GDM1 (cell line): ENCODE results near the gene WEE2.
"Not testable (repeated sequence)": the region's sequence is repeated elsewhere in the genome, so short reads cannot be mapped to it uniquely, and the experiment has no call there.

Experiments
- DNase-seq: peaks from one replicate; lab custom pipeline; 2025; lab: John Stamatoyannopoulos, UW

Gene WEE2

DNA sequence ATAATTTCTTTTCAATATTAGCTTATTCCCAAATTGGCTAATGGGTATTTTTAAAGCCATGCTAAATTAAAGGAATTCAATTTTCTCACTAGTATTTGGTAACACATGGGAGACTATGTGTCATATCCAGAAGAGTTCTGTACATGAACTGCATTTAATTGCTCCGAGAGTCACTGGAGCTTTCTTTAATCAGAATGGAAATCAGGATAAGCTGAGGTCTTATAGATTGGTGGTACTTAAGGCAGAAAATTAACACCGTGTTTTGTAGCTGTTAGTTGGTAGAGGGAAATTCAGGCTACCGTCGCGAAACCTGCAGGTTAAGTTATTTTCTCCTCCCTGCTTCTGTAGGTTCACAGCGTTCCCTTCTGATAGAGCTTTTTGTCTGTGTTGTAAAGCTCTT lies at the start of gene WEE2:
TSS of gene WEE2 (plus strand) at position 3 of the 400 bp plus-strand sequence. CDS start 406 bp downstream, outside the sequence.
- no peak for DNase-seq

DNA sequence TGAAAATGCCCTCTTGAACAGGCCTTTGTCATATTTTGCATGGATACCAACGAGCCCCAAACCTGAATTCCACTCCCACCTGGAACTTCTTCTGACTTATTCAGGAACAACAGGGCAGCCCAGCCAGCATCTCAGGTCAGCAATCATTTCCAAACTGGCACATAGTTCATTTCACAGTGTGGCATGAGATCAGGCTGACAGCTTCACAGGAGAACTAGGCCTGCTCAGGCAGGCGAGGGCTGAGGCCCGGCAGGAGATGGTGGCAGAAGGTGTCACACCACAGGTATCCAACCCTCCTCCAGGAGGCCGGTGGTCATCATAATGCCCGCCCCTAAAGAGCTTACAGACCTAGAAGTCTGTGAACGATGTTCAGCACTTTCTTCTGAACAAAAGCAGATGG lies 48.7 kb upstream of the WEE2 start:
- DNase-seq = no peak

DNA sequence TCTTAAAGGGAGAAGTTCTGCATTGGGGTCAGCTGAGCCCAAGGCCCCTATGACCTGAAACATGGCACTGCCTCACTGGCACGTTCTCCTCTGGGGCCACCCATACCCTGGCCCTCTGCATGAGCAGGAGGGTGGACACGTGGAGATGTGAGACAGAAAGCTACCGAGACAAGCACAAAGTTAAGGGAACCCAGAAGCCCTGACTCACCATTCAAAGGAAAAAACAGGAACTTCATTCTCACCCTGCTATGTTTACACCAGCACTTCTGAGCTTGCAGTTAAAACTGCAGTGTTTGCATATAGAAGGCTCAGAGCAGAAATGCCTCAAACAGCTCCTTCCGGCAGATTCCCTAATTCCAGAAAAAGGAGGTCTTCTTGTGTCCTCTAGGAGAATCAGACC lies 47.9 kb upstream of the WEE2 start:
- DNase-seq = peak; percentile 67

DNA sequence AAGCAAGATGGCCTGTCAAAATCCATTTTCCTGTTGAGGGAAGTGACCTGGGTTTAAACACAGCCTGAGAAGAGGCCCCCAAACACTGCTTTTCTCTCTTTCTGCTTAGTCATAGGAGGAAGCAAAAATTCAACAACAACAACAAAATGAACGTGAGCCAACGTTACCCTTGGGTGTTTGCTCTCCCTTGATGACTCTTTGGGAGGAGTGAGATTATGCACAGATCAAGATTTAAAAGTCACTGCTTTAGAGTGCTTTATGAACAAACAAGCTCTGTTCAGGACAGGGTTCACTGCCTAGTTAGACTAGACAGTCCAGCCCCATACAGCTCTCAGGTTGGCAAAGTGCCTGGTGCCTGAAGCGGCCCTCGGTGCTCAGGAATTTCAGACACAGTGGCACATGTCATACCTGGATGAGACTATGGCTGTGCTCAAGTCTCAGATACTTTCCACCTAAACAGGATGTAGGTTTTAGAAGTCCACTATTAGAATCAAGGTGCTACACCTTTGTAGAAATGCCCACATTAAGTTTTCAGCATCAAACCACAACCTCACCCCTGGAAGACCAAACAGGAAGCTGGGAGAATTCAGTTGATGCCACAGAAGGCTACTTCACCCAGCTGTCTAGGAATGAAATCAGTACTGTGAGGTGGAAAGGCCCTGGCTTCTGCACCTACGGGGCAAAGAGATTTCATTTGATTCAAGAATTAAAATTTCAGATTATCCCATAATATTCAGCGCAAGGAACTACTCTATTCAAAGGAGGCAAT lies 44.9 kb upstream of the WEE2 start:
- DNase-seq = no peak

DNA sequence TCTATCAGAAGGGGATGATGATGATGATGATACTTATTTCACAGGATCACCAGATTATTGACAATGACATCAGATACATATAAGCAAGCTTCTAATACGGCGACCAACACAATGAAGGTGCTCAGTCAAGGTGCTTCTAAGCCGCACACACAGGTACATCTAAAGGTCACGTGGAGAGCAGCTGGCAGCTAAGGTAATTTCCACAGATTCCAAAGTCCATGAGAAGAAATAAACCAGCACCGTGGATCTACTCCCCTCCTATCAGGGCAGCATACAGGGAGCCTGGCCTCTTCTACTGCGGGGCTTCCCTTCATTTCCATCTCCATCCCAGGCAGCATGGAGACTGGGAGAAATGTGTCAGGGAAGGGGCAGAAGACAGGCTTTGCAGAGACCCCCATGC lies 43.7 kb upstream of the WEE2 start:
- no peak for DNase-seq

DNA sequence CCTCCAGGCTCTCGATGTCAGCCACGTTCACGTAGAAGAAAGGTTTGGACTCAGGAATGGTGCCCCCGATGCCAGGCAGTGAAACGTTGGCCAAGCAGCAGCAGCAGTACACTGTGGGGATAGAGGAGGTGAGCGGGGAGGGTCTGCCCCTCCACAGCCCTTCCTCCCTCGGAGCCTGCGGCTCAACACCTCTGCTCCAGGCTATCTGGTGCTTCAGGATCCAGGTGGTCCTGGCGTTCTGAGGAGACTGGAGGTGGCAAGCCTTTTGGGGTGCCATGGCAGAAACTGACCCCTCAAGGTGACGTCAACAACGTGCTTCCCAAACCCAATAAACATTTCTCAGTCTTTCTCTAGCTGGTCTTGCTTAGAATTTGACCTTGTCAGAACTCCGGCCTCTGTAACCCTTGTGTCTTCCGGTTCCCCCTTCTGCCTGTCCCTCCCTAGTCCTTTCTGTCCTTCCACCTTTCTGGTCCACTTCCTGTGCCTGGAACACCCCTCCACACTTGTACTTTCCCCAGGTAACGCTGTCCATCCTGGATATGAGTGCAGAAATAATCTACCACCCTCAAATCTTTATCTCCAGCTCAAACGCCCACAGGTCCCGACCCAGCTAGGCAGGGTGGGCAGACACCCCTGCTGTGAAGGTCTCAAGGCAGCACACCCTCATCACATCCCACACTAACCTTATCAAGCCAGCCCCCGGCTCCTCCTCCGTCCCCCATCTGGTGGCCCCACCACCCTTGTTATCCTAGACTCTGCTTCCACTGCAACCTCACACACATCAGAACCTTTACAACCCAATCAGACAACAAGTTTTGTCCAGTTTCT lies 42.7 kb upstream of the WEE2 start:
- no peak for DNase-seq

DNA sequence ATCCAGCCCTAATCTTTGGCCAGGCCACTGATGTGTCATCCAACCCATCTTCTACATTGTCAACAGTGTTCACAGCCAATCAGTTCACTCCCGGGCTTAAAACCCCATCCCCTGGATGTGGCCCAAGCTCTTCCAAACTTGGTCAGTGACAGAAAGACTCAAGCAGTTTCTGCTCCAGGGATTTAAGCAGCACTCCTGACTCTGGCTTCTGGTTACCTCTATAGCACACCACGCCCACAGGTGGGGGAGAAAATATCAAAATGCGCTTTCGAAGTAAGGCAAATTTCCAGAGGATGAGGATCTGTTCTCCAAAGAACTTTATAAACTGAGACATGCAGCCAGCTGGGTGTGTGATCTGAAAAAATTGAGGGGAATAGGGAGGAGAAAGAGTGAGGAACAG lies 42.1 kb upstream of the WEE2 start:
- DNase-seq = no peak

DNA sequence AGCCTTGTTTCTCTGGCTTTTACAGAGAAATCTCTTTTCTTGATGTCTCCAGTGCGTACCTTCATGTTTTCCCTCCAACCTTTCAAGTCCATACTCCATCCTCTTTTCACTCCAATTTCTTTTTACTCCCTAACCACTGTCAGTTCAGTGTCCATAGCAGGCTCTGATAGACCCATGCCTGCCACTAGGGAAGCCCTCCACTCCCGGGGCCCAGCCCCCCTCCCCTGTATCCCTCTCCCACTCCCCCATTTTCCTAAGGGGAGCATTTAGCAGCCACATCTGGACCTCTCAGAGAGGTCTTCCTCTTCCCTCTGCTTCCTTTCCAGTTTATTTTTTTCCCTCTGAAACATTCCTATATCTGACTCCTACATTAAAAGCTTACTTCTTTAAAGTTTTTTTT lies 39.3 kb upstream of the WEE2 start:
- no peak for DNase-seq

DNA sequence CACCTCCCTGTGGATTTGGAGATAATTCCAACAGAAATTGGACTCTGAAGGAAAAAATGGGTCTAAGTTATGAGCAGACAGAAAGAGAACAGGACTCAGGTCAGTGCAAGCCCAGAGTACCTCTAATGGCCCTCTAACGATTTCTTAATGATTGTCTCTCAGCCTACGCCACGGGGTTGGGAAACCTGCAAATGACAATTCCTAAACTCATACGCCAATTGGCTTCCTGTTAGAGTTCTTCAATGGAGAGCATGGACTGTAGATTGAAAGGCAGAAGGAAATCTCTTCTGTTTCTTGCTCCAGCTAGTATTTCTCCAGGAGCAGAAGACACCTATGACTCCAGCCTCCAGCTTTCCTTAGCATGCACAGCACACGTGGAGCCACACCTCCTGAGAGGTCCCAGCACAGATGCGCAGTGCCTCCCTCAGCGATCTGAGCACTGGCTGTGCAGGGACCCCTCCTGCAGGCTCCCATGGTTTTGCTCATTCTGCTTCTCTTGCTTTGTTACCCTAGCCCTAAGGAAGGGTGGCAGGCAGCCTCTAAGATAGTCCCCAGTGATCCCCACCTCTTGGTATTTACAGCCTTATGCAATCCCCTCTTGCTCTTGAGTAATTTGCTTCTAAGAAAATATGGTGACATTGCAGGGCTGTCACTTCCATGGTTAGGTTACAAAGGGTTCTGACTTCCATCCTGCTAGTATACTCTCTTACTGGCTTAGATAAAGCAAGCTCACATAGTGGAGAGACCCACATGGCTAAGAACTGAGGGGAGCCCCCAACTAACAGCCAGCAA lies 36.3 kb upstream of the WEE2 start:
- no peak for DNase-seq

DNA sequence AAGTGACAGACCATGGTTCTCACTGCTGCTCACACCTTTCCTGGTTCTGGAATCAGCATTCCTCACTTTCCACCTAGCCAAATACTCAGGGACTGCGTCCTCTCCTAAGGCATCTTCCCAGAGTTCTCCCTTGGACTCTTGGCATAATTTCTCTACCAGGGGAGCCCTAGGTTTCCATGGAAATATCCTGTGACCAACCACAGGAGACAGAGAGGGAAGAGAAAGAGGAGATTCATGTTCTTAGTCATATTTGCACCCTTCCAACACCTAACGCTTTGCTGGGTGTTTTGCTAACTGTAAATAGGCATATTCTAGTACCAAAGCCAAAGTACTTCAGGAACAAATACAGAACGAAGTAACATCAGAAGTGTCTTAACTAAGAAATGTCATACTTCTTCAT lies 34.8 kb upstream of the WEE2 start:
- DNase-seq = no peak

DNA sequence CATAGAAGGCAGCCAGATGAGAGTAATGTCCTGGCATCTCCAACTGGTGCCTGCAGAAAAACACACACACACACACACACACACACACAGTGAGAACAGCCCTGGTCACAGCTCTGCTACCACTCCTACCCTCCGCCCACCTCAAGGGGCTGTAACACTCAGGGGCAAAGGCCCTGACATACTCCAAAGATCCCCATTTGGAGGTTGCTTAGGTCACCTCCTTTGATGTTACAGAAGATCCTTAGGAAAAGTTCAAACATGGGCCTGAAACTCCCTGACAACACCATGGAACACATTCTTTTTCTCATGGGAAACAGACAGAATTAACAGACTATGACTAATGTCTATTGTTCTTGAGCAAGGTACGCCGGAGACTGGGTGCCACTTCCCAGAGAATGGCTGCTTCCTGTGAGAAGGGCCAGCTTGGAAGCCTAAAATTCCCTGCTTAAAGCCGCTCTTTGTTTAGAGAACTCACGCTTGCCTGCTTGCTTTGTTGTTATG lies 33.9 kb upstream of the WEE2 start:
- no peak for DNase-seq

DNA sequence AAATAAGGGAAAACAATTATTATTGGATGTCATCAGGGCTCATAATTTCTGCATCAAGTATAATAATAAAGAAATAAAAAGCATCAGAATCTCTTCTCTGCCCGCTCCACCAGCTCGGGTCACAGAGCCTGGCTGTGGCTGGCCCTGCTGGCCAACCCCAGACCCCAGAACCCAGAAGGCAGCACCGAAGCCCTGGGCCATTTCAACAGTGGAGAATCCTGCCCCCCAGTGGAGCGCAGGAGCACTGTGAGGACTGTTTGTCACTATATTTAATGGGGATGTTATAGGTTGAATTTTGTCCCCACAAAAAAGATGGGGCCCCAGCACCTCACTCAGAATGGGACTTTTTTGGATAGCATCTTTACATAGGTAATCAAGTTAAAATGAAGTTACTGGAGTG lies 33.5 kb upstream of the WEE2 start:
- DNase-seq = no peak

DNA sequence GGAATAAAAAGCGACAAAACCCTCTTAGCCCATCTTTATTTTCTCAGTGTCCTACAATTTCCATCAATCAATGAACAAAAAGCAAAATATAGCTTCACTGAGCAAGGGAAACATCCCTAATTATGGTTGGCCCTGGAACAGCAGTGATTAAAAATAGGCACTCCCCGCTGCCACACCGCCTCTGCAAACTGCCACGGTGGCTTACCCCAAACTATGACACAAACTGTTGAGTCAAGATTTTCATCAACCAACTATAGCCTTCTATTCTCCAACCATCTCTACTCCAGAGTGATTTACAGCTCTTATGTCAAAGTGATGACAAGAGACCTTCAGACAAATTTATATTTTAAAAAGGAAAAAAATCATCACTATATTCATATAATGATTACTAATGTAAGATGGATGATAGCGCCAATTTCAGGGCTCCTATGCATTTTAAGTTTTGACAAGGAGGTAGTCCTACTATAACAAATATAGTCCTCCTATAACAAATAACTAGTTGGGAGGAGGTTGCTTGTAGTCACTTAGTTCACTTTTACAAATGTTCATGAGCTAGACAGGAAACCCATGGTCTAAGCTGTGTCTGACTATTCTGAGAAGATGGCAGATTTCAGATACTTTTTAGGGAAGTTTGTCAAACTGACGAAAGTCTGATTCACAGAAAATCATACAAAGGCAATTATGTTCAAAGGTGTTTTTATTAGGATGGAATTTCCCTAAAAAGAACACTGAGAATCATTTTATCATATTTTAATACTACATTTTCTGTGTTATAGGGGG lies 32.5 kb upstream of the WEE2 start:
- peak; percentile 7 for DNase-seq

DNA sequence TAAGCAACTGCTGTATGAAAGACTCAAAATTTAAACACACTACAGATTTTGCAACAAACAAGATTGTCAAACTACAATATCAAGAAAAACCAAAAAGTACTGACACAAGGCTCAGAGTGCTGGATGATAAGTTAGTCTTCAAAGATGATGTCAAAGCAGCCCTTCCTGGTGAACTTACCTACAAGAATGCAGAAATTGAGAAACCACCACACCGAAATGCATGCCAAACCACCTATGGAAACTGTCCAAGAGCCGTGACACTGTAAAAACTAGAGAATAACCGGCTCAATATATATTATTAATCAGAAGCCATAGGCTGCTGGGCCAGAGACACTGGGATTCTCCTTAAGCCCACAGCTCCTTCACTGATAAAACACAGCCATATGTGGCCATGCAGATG lies 31.5 kb upstream of the WEE2 start:
- DNase-seq = no peak

DNA sequence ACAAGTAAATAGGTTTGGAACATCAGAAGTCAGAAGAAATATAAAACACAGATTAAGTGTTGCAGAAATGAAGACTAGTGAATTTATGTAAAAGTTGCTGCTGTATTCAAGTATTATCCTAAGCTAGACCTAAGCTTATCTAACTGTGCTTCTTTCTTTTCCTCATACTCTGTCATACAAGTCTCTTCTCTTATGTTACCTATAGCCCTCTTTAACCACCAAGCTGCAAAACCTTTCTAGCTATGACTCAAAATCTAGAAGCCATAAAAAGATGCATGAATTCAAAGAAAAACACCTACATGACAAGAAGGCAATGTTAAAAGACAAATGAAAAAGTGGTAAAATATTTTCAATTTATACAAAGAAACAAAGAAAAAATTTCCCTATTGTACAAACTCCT lies 29.1 kb upstream of the WEE2 start:
- no peak for DNase-seq

DNA sequence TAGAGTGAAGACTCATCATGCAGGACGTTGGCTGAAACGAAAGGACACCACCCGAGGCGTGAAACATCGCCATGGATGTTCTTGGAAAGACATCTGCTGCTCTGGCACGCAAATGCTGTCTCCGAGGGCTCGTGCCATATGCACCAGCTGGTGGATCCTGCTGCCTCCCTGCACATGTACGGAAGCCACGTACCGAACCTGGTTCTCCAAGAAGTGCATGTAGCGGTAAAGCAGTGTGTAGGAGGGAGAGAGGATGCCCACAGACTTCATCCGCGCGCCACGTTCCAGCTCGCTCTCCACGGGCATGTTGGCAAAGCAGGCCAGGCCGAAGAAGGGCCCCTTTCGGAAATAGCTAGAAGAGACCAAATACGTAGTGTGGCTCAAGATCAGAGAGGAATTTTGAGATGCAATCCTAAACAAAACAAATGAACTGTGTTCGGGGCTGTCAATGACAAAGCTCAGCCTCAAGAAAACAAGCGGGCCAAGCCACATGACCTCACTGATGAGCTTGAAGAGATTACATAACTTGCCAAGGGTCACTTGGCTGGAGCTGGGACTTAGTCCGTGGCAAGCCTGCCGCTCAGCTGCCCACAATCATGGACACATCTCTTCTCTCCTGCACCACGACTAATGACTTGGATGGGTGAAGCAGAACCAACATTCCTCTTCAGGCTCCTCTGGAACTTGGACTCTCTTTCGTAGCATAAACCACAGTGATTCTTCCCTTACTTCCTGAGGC lies 22.7 kb upstream of the WEE2 start:
- DNase-seq = no peak

DNA sequence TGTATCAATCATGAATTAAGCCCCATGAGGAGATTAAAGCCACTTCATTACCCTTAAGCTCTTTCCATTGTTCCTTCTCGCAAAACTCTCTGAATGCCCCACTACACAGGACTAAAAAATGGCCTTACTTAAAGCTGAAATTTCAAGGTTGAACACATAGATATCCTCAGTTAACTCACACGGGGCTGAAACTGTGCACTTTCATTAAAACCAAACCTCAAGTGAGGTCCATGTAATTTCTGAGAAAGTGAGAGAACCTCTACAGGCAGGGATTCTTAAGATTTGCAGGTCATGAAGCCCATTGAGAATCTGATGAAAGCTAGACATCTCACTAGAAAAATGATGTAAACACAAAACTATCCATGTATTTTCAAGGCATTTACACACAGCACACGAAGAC lies 22.1 kb upstream of the WEE2 start:
- DNase-seq = no peak

DNA sequence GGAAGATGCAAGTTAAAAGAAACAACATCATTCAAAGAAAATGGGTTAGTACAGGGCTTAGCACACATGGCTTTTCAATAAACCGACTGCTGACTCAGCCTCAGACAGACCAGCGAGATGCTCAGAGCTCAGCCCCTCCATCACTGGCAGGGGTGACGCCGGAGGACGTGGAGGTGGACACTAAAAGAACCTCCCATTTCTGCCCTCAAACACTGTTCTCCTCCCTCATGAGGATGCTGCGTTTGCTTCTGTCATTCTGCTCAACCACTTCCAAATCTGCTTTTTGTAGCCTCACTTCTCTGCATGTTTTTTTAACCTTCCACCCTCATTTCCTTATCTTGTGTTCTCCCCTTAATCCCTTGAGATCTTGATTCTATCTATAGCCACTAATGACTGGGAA lies 21.5 kb upstream of the WEE2 start:
- no peak for DNase-seq

DNA sequence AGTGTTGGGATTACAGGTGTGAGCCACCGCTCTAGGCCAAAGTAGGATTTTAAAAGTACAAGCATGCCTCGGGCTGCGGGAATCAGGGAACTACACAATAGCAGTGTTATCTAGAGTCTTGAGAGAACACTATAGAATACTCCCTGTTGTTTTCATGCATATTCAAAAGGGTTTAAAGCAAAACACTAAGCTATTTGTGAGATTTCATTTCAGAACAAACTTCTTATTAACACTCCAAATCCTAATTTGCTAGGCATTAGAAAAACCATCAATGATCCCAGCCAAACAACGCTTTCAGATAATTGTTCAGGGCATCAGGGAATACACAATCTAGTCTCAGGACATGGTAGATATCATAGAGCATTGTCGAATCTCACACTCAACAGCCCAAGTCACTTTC lies 20.1 kb upstream of the WEE2 start:
- no peak for DNase-seq

DNA sequence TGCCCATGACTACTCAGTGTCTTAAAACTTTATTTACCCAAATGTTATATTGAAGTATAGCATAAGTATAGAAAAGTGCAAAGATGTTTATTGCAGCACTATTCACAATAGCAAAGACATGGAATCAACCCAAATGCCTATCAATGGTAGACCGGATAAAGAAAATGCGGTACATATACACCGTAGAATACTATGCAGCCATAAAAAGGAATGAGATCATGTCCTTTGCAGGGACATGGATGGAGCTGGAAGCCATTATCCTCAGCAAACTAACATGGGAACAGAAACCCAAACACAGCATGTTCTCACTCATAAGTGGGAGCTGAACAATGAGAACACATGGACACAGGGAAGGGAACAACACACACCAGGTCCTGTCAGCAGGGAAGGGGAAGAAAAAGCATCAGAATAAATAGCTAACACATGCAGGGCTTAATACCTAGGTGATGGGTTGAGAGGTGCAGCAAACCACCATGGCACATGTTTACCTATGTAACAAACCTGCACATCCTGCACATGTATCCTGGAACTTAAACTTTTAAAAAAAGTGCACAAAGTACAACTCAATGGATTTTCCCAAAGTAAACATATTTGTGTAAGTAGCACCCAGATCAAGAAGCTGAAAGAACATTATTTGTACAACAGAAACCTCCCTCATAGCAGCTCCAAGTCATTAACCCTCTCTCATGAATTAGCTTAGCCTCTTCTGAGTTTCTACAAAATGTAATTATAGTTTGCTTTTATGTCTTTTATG lies 18.9 kb upstream of the WEE2 start:
- not testable (repeated sequence) for DNase-seq
